Hematopoietic multipotent progenitor cell treated with erythropoietin and hydrocortisone succinate and interleukin-3 and kit ligand, for 17 days (in vitro differentiated cells): ENCODE measurements around the gene EPO.
"Not testable (repeated sequence)": the region's sequence is repeated elsewhere in the genome, so short reads cannot be mapped to it uniquely, and the experiment has no call there.

Experiments
- DNase-seq: peaks from one replicate; pipeline ENCODE4 v3.0.0-alpha.2; 2015; ENCODE audit warnings: low spot score

EPO gene

DNA sequence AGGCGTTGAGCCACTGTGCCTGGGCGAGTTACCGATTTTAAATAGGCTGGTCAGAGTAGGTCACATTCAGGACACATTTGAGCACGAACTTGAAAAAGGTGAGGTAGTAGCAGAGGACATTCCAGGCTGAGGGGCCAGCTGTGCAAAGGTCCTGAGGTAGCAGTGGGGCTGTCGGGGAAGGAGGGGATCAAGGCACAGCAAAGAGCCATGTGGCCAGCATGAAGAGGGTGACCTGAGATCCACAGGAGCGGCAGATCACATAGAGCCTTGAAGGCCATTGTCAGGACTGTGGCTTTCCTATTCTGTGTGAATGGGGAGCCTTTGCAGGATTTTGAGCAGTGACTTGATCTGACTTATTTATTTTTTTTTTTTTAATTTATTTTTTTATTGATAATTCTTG, 19.7 kb downstream of the EPO start:
- no peak for DNase-seq

DNA sequence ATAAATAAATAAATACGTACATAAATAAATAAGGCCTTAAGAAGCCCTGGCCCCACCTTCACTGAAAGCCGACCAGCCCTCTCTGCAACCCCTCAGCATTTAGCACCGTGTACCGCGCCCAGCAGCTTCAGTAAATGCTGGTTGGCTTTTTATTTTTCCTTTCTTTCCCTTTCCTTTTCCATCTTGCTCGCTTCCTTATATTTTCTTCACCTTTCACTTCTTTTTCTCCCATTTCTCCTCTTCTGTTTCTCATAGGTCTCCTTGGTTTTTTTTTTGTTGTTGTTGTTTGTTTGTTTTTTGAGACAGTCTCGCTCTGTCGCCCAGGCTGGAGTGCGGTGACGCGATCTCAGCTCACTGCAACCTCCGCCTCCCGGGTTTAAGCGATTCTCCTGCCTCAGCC, 24.3 kb downstream of the EPO start:
- DNase-seq = no peak

DNA sequence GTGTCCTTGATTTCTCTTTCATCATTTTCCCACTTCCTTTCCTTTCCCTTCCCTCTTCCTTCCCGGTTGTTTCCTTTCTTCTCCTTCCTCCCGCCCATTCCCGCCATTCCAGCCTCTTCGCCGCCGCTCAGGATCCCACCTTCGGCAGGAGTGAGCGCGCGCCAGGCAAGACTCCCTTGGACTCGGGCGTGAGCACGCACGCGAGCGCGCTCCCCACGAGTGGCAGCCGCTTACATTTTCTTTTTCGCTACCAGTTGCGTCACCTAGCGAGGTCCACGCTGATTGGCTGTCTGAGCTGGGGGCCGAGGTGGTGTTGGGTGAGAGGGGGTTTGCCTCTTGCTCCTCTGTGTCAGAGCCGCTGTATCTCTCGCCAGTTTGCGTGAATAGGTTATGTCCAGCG, 24.9 kb downstream of the EPO start:
- no peak for DNase-seq

DNA sequence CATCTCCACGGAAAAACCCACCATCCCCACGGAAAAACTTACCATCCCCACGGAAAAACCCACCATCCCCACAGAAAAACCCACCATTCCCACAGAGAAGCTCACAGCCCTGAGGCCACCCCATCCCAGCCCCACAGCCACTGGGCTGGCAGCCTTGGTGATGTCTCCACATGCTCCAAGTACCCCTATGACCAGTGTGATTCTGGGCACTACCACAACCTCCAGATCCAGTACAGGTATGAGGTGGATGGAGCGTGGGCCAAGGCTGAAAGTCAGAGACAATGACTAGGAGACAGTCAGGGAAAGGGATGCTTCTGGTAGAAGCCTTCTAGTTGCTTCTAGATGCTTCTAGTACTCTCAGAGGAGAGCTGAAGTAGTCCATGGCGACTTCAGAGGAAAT, 32.7 kb downstream of the EPO start:
- DNase-seq = no peak

DNA sequence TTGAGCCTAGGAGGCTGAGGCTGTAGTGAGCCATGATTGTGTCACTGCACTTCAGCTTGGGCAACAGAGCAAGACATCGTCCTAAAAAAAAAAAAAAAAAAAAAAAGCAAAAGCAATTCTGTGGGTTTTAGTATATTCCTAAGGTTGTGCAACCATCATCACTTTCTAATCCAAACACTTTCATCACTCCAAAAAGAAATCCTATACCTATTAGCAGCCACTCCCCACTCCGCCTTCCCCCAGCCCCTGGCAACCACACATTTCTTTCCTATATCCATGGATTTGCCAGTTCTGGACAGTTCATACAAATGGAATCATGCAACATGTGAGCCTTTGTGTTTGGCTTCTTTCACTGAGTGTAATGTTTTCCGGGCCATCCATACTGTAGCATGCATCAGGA, 33.5 kb downstream of the EPO start:
- no peak for DNase-seq

DNA sequence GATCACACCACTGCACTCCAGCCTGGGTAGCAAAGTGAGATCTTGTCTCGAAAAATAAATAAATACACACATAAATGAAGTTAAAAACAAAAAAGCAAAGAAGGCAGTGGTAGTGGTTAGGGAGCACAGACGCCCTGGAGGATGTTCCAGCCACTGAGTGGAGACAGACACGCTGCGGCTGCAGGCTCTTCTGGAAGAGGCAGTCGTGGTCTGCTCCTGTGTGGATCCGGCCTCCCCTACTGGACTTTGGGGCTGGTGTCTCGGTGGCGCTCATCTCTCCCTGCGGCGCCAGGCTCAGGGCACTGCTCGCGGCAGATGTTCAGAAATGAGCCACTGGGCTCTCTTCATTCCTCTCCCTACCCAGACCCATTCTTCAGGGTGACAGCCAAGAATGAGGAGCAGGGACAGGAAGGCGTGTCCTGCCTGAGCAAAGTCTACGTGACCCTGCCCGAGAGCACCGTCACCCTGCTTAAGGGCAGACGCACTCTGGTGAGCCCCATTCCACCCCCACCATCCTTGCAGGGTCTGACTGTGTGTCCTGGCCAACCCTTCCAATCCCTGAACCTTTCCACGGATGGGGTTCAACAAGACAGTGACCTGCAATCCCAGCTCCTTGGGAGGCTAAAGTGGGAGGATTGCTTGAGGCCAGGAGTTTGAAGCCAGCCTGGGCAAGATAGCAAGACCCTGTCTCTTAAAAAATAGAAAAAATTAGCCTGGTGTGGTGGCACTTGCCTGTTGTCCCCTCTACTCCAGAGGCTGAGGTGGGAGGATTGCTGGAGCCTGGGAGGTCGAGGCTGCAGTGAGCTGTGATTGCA, 39.3 kb downstream of the EPO start:
- no peak for DNase-seq

DNA sequence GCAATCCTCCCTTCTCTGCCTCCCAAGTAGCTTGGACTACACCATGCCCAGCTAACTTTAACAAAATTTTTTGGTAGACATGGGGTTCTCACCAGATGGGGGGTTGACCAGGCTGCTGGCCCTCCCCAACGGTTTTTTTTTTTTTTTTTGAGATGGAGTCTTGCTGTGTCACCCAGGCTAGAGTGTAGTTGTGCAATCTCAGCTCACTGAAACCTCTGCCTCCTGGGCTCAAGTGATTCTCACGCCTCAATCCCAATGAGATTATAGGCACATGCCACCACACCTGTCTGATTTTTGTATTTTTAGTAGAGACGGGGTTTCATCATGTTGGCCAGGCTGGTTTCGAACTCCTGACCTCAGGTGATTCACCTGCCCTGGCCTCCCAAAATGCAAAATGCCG, 42.6 kb downstream of the EPO start:
- DNase-seq = not testable (repeated sequence)

DNA sequence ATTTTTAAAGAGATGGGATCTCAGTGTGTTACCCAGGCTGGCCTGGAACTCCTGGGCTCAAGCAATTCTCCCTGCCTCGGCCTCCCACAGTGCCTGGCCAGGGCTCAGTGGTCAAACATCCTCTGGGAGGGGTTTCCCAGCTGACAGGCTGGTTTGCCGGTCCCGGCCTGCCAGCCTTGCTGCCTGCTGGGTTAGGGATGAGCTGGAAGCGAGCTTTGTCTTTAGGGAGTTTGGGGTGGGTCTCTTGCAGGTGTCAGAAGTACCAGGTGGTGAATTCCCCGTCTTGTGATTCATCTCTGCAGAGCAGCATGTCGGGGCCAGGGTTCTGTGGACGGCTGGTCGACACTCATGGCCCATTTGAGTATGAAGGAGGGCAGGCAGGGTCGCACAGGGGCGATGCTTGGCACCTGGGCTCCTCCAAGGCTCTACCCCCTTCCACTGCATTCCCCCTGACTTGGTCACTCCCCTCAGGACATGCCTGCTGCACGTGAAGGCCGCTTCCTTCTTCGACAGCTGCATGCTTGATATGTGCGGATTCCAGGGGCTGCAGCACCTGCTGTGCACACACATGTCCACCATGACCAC, 43.4 kb downstream of the EPO start:
- no peak for DNase-seq

DNA sequence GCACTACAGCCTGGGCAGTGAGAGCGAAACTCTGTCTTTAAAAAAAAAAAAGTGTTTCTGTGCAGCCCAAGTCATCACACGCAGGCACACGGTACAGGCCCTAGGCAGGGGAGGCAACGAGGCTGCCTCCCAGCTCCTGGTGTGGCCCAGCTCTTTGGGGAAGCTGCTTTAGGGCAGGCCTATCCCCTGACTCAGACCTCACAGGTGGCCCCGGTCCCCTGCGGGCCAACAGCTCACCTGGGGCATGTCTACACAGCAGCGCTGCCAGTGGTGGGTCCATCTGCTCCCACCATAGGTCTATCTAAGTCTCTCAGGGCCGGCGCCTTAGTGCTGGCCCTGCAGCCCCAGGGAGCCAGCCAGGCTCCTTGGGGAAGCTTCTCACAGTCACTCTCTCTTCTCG, 44.6 kb downstream of the EPO start:
- no peak for DNase-seq

DNA sequence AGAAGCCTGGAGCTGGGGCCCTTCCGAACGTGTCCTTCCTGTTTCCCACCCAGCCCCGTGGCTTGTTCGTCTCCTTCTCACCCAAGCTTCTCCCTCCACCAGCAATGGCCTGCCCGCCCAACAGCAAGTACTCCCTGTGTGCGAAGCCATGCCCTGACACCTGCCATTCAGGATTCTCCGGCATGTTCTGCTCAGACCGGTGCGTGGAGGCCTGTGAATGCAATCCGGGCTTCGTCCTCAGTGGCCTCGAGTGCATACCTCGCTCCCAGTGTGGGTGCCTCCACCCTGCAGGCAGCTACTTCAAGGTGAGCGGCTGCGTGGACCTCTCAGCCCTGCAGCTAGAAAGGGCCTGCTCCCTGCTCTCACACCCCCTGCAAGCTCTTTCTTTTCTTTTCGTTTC, 45.0 kb downstream of the EPO start:
- no peak for DNase-seq

DNA sequence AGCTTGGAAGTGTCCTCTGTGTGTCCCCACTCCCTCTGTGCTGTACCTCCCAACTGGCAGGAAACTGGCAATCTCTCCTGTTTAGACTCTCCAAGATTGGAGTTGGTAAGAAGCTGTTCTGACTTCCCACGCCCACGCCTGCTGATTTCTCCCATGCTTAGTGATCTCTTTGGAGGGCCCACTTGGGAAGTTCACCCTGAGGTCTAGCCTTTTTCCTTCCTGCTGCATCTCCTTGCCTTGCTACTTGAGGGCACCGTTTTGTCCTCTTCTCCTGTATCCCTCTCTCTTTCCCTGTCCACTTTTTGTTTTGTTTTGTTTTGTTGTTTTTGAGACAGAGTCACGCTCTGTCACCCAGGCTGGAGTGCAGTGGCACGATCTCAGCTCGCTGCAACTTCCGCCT, 48.5 kb downstream of the EPO start:
- DNase-seq = no peak
